GM23338 (cell line): ENCODE measurements around the gene C22orf15. TPM values are rescaled to one million over a fixed set of nuclear protein-coding genes. Genes with fewer than 3 reads are reported as not detected.

Source experiments
- ATAC-seq: fragments of 200-7000 bp; cut with Tn5 transposase; 3 replicates; pipeline ENCODE4 v1.9.1; 2020
- DNase-seq: peaks from one replicate; pipeline ENCODE4 v3.0.0-alpha.2; 2015; ENCODE audit warnings: low spot score
- H2AFZ ChIP-seq: fragments of 200-600 bp; sonication (generic); 2 replicates; pipeline ENCODE4 v1.8.0; 2016; ENCODE audit warnings: antibody characterized with exemption, mild to moderate bottlenecking, moderate library complexity
- H3F3A ChIP-seq: fragments of 200-600 bp; sonication (generic); replicated peaks from 2 replicates; pipeline ENCODE4 v1.8.0; 2017; ENCODE audit warnings: antibody characterized with exemption, mixed run types, low read depth
- H3K27ac ChIP-seq: fragments of 200-600 bp; sonication (generic); 2 replicates; pipeline ENCODE4 v1.6.1; 2016; ENCODE audit warnings: low read depth
- H3K27me3 ChIP-seq: fragments of 200-600 bp; sonication (generic); 2 replicates; pipeline ENCODE4 v1.8.0; 2016; ENCODE audit warnings: mild to moderate bottlenecking, mixed run types, moderate library complexity; ENCODE audit not compliant: insufficient read depth
- H3K36me3 ChIP-seq: fragments of 200-600 bp; sonication (generic); 2 replicates; pipeline ENCODE4 v1.8.0; 2016; ENCODE audit warnings: mild to moderate bottlenecking; ENCODE audit not compliant: insufficient read depth
- H3K4me1 ChIP-seq: fragments of 200-600 bp; sonication (generic); 2 replicates; pipeline ENCODE4 v1.8.0; 2016; ENCODE audit warnings: mild to moderate bottlenecking, moderate library complexity; ENCODE audit not compliant: insufficient read depth
- H3K4me2 ChIP-seq: fragments of 200-600 bp; sonication (generic); 2 replicates; pipeline ENCODE4 v1.7.1; 2017; ENCODE audit warnings: mixed run types
- H3K4me3 ChIP-seq: fragments of 200-600 bp; sonication (generic); 2 replicates; pipeline ENCODE4 v1.6.1; 2016; ENCODE audit warnings: mixed run types
- H3K79me2 ChIP-seq: fragments of 200-600 bp; sonication (generic); replicated peaks from 2 replicates; pipeline ENCODE4 v1.8.0; 2017; ENCODE audit warnings: mild to moderate bottlenecking; ENCODE audit not compliant: insufficient read depth
- H3K9me2 ChIP-seq: fragments of 200-600 bp; sonication (generic); 2 replicates; pipeline ENCODE4 v1.8.0; 2017; ENCODE audit not compliant: insufficient read depth
- H4K20me1 ChIP-seq: fragments of 200-600 bp; sonication (generic); replicated peaks from 2 replicates; pipeline ENCODE4 v1.8.0; 2017; ENCODE audit warnings: mild to moderate bottlenecking; ENCODE audit not compliant: insufficient read depth
- H3K27ac Mint-ChIP-seq: 2 replicates; pipeline ENCODE4 v1.8.0; 2020; ENCODE audit warnings: inconsistent platforms, mild to moderate bottlenecking, moderate library complexity, mixed read lengths
- H3K27me3 Mint-ChIP-seq: 3 replicates; pipeline ENCODE4 v1.8.0; 2022; ENCODE audit warnings: low read depth, mild to moderate bottlenecking, moderate library complexity, mixed read lengths, inconsistent platforms; ENCODE audit not compliant: insufficient read depth, poor library complexity
- H3K36me3 Mint-ChIP-seq: 3 replicates; pipeline ENCODE4 v1.8.0; 2021; ENCODE audit warnings: low read depth, mild to moderate bottlenecking, inconsistent platforms, moderate library complexity, mixed read lengths
- H3K4me1 Mint-ChIP-seq: 3 replicates; pipeline ENCODE4 v1.8.0; 2020; ENCODE audit warnings: mild to moderate bottlenecking, inconsistent platforms, mixed read lengths
- H3K4me3 Mint-ChIP-seq: 3 replicates; pipeline ENCODE4 v1.8.0; 2021; ENCODE audit warnings: moderate library complexity, mild to moderate bottlenecking, inconsistent platforms, mixed read lengths
- H3K9me3 Mint-ChIP-seq: 3 replicates; pipeline ENCODE4 v1.8.0; 2020; ENCODE audit warnings: moderate library complexity, mild to moderate bottlenecking, inconsistent platforms, mixed read lengths
- CREB1 ChIP-seq: fragments of 250-450 bp; sonication (Bioruptor Pico); IDR thresholded peaks from 2 replicates; pipeline ENCODE4 v1.5.0; 2020; ENCODE audit warnings: low read depth, mild to moderate bottlenecking, moderate library complexity
- CTCF ChIP-seq, 2 experiments: fragments of 200-600 bp in 1 of 2; sonication (generic) in 1 of 2; conservative IDR thresholded peaks; 2 replicates each; pipeline versions ENCODE4 v1.5.1 to v1.6.1; 2016 to 2017; ENCODE audit warnings: antibody characterized with exemption in 2 of 2, low read depth in 2 of 2, mild to moderate bottlenecking in 2 of 2, moderate library complexity in 1 of 2
- EZH2 ChIP-seq: fragments of 200-600 bp; sonication (generic); IDR thresholded peaks from one replicate; pipeline ENCODE4 v1.8.0; 2017; ENCODE audit warnings: antibody characterized with exemption, mild to moderate bottlenecking, low read depth; ENCODE audit not compliant: unreplicated experiment
- EZH2phosphoT487 ChIP-seq: fragments of 200-600 bp; sonication (generic); IDR thresholded peaks from one replicate; pipeline ENCODE4 v1.8.1; 2018; ENCODE audit warnings: antibody characterized with exemption; ENCODE audit not compliant: unreplicated experiment
- JUNB ChIP-seq: IDR thresholded peaks from one replicate; pipeline ENCODE4 v1.6.1; 2016; ENCODE audit warnings: antibody characterized with exemption; ENCODE audit not compliant: unreplicated experiment
- NANOG ChIP-seq: IDR thresholded peaks from 2 replicates; pipeline ENCODE4 v1.6.1; 2016; ENCODE audit warnings: antibody characterized with exemption, borderline replicate concordance
- POLR2AphosphoS5 ChIP-seq: IDR thresholded peaks from 2 replicates; pipeline ENCODE4 v1.6.1; 2016; ENCODE audit warnings: antibody characterized with exemption, low read depth
- STAT1 ChIP-seq: IDR thresholded peaks from one replicate; pipeline ENCODE4 v1.6.1; 2016; ENCODE audit warnings: antibody characterized with exemption; ENCODE audit not compliant: unreplicated experiment
- ZNF114 ChIP-seq: fragments of 250-450 bp; sonication (Bioruptor Pico); IDR thresholded peaks from 2 replicates; pipeline ENCODE4 v1.5.0; 2020; ENCODE audit warnings: mild to moderate bottlenecking, moderate library complexity
- ZNF331 ChIP-seq: fragments of 250-450 bp; sonication (Bioruptor Pico); IDR thresholded peaks from 2 replicates; pipeline ENCODE4 v1.5.0; 2020; ENCODE audit warnings: low read depth, mild to moderate bottlenecking, moderate library complexity
- polyA plus RNA-seq: library from polyadenylated mRNA; unstranded; fragments of >200 nt; fragmentation: Nextera tagmentation; extraction: Ambion mirVana; gene quantifications from 2 replicates; pipeline ENCODE4 v1.2.1, GENCODE V29; 2016
- total RNA-seq: library from RNA; depleted of rRNA; stranded (reverse); fragments of >200 nt; shearing (Covaris generic); gene quantifications from 2 replicates; pipeline ENCODE4 v1.2.3, GENCODE V29; 2014
- TF ChIP-seq, protein P1 (sequence below): fragments of 250-450 bp; sonication (Bioruptor Pico); IDR thresholded peaks from 2 replicates; pipeline ENCODE4 v1.5.0; 2020; ENCODE audit warnings: mild to moderate bottlenecking, moderate library complexity
- TF ChIP-seq, protein P2 (sequence below): IDR thresholded peaks from one replicate; pipeline ENCODE4 v1.6.1; 2018; ENCODE audit warnings: antibody characterized with exemption; ENCODE audit not compliant: unreplicated experiment
- TF ChIP-seq, protein P3 (sequence below): IDR thresholded peaks from 2 replicates; pipeline ENCODE4 v1.6.1; 2016; ENCODE audit warnings: antibody characterized with exemption

Gene C22orf15
- total and polyA plus RNA-seq, 2 experiments from 2014 or later, result 3.6 to 9.3 TPM

DNA sequence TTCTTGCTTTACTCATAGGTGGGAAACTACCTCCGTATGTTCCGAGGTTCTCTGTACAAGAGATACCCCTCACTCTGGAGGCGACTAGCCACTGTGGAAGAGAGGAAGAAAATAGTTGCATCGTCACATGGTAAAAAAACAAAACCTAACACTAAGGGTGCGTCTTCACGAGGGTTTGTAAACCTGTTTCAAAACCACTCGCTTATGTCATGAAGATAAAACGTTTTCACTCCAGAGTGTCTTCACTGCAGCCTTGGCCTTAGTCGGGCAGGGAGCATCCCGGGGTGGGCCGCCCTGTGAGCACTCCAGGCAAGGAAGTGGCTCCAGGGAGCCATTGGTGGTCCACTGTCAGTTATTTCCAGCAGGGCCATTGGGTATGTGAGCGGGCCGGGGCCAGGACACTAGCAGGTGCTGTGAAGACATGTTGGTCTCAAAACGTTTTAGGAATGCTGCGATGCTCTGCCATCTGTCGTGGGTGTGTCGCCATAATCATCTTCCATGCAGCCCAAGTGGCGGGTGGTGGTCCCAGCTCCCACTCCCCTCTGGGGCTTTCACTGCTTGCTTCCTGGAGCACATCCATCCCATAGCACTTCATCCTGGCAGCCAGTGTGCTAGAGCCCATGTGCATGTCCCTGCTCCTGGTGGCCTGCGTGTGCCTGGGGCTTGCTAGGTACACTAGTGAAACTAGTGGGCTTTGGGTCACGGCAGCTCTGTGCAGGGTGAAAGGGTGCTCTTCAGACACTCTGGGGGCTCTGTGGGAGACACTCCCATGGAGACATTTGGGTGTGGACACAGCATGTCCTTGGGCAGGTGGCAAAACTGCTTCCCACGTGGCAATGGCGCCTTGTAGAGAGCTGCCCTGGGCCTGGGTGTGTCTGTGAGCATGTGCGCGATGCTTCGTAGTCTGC, 29.2 kb downstream of the C22orf15 start:
- Mint-ChIP-seq H3K36me3 (peaks cover 58% of the 10 kb centered on the region), H3K27me3 (peaks cover 6% of the 10 kb centered on the region), H3K27ac (no peak overlapping the region), H3K9me3 (no peaks in the 10 kb centered on the region), H3K4me1 (peaks cover 19% of the 10 kb centered on the region), H3K4me3 (no peak overlapping the region)
- no peak overlapping the region for H2AFZ ChIP-seq
- H3K4me1 ChIP-seq, result peaks cover 21% of the 10 kb centered on the region
- peaks cover 26% of the 10 kb centered on the region for H3K36me3 ChIP-seq
- no peaks in the 10 kb centered on the region for H3K27me3 ChIP-seq
- peaks cover 34% of the 10 kb centered on the region for H4K20me1 ChIP-seq
- no peak for DNase-seq
- peaks cover 64% of the 10 kb centered on the region for H3K79me2 ChIP-seq
- TF ChIP-seq NANOG (no peak), ZNF331 (CRISPR knock-in tag) (no peak), CTCF (conservative IDR thresholded peaks at IDR 0.05; ENCODE audit: low read depth in 2 of 2) (no peak), JUNB (no peak), STAT1 (no peak), POLR2AphosphoS5 (no peak), EZH2 (no peak), EZH2phosphoT487 (no peak), ZNF114 (no peak), CREB1 (CRISPR knock-in tag) (no peak)
- TF ChIP-seq, protein P1, sequence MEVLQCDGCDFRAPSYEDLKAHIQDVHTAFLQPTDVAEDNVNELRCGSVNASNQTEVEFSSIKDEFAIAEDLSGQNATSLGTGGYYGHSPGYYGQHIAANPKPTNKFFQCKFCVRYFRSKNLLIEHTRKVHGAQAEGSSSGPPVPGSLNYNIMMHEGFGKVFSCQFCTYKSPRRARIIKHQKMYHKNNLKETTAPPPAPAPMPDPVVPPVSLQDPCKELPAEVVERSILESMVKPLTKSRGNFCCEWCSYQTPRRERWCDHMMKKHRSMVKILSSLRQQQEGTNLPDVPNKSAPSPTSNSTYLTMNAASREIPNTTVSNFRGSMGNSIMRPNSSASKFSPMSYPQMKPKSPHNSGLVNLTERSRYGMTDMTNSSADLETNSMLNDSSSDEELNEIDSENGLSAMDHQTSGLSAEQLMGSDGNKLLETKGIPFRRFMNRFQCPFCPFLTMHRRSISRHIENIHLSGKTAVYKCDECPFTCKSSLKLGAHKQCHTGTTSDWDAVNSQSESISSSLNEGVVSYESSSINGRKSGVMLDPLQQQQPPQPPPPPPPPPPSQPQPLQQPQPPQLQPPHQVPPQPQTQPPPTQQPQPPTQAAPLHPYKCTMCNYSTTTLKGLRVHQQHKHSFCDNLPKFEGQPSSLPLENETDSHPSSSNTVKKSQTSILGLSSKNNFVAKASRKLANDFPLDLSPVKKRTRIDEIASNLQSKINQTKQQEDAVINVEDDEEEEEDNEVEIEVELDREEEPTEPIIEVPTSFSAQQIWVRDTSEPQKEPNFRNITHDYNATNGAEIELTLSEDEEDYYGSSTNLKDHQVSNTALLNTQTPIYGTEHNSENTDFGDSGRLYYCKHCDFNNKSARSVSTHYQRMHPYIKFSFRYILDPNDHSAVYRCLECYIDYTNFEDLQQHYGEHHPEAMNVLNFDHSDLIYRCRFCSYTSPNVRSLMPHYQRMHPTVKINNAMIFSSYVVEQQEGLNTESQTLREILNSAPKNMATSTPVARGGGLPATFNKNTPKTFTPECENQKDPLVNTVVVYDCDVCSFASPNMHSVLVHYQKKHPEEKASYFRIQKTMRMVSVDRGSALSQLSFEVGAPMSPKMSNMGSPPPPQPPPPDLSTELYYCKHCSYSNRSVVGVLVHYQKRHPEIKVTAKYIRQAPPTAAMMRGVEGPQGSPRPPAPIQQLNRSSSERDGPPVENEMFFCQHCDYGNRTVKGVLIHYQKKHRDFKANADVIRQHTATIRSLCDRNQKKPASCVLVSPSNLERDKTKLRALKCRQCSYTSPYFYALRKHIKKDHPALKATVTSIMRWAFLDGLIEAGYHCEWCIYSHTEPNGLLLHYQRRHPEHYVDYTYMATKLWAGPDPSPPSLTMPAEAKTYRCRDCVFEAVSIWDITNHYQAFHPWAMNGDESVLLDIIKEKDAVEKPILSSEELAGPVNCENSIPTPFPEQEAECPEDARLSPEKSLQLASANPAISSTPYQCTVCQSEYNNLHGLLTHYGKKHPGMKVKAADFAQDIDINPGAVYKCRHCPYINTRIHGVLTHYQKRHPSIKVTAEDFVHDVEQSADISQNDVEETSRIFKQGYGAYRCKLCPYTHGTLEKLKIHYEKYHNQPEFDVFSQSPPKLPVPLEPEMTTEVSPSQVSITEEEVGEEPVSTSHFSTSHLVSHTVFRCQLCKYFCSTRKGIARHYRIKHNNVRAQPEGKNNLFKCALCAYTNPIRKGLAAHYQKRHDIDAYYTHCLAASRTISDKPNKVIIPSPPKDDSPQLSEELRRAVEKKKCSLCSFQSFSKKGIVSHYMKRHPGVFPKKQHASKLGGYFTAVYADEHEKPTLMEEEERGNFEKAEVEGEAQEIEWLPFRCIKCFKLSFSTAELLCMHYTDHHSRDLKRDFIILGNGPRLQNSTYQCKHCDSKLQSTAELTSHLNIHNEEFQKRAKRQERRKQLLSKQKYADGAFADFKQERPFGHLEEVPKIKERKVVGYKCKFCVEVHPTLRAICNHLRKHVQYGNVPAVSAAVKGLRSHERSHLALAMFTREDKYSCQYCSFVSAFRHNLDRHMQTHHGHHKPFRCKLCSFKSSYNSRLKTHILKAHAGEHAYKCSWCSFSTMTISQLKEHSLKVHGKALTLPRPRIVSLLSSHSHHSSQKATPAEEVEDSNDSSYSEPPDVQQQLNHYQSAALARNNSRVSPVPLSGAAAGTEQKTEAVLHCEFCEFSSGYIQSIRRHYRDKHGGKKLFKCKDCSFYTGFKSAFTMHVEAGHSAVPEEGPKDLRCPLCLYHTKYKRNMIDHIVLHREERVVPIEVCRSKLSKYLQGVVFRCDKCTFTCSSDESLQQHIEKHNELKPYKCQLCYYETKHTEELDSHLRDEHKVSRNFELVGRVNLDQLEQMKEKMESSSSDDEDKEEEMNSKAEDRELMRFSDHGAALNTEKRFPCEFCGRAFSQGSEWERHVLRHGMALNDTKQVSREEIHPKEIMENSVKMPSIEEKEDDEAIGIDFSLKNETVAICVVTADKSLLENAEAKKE, result no peak
- TF ChIP-seq, protein P2, sequence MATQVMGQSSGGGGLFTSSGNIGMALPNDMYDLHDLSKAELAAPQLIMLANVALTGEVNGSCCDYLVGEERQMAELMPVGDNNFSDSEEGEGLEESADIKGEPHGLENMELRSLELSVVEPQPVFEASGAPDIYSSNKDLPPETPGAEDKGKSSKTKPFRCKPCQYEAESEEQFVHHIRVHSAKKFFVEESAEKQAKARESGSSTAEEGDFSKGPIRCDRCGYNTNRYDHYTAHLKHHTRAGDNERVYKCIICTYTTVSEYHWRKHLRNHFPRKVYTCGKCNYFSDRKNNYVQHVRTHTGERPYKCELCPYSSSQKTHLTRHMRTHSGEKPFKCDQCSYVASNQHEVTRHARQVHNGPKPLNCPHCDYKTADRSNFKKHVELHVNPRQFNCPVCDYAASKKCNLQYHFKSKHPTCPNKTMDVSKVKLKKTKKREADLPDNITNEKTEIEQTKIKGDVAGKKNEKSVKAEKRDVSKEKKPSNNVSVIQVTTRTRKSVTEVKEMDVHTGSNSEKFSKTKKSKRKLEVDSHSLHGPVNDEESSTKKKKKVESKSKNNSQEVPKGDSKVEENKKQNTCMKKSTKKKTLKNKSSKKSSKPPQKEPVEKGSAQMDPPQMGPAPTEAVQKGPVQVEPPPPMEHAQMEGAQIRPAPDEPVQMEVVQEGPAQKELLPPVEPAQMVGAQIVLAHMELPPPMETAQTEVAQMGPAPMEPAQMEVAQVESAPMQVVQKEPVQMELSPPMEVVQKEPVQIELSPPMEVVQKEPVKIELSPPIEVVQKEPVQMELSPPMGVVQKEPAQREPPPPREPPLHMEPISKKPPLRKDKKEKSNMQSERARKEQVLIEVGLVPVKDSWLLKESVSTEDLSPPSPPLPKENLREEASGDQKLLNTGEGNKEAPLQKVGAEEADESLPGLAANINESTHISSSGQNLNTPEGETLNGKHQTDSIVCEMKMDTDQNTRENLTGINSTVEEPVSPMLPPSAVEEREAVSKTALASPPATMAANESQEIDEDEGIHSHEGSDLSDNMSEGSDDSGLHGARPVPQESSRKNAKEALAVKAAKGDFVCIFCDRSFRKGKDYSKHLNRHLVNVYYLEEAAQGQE, result no peak
- TF ChIP-seq, protein P3, sequence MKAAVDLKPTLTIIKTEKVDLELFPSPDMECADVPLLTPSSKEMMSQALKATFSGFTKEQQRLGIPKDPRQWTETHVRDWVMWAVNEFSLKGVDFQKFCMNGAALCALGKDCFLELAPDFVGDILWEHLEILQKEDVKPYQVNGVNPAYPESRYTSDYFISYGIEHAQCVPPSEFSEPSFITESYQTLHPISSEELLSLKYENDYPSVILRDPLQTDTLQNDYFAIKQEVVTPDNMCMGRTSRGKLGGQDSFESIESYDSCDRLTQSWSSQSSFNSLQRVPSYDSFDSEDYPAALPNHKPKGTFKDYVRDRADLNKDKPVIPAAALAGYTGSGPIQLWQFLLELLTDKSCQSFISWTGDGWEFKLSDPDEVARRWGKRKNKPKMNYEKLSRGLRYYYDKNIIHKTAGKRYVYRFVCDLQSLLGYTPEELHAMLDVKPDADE, result no peak
- 0 out of 2 replicates have a peak, but pooled peaks cover 16% of the 10 kb centered on the region for H3F3A ChIP-seq
- H3K4me2 ChIP-seq, result no peak overlapping the region
- no peak for ATAC-seq
- no peaks in the 10 kb centered on the region for H3K9me2 ChIP-seq
- 0 out of 2 replicates have a peak overlapping the region, but pooled peaks have one; percentile 14 for H3K27ac ChIP-seq
- no peak overlapping the region for H3K4me3 ChIP-seq
